Measurements from ENCODE around the gene PARD6B. TPM values are rescaled to one million over a fixed set of nuclear protein-coding genes. Genes with fewer than 3 reads are reported as not detected.

PARD6B gene
- total and polyA plus RNA-seq, 2 of the 13 experiments (the other 11 are each of a cell fraction or from before 2014, with no cell fraction given), result 6.9 to 22.2 TPM

- TF ChIP-seq ZNF446 (CRISPR knock-in tag; IDR thresholded peaks at IDR 0.05), result no peak
- TF ChIP-seq TGIF2 (CRISPR knock-in tag; IDR thresholded peaks at IDR 0.05), result no peak
- TF ChIP-seq, protein P1, sequence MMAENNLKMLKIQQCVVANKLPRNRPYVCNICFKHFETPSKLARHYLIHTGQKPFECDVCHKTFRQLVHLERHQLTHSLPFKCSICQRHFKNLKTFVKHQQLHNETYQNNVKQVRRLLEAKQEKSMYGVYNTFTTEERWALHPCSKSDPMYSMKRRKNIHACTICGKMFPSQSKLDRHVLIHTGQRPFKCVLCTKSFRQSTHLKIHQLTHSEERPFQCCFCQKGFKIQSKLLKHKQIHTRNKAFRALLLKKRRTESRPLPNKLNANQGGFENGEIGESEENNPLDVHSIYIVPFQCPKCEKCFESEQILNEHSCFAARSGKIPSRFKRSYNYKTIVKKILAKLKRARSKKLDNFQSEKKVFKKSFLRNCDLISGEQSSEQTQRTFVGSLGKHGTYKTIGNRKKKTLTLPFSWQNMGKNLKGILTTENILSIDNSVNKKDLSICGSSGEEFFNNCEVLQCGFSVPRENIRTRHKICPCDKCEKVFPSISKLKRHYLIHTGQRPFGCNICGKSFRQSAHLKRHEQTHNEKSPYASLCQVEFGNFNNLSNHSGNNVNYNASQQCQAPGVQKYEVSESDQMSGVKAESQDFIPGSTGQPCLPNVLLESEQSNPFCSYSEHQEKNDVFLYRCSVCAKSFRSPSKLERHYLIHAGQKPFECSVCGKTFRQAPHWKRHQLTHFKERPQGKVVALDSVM (CRISPR knock-in tag; IDR thresholded peaks at IDR 0.05), result no peak
- TF ChIP-seq KDM2A (CRISPR knock-in tag; IDR thresholded peaks at IDR 0.05; ENCODE audit: borderline replicate concordance, low read depth), result no peak
- TF ChIP-seq, protein P2, sequence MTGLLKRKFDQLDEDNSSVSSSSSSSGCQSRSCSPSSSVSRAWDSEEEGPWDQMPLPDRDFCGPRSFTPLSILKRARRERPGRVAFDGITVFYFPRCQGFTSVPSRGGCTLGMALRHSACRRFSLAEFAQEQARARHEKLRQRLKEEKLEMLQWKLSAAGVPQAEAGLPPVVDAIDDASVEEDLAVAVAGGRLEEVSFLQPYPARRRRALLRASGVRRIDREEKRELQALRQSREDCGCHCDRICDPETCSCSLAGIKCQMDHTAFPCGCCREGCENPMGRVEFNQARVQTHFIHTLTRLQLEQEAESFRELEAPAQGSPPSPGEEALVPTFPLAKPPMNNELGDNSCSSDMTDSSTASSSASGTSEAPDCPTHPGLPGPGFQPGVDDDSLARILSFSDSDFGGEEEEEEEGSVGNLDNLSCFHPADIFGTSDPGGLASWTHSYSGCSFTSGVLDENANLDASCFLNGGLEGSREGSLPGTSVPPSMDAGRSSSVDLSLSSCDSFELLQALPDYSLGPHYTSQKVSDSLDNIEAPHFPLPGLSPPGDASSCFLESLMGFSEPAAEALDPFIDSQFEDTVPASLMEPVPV (CRISPR knock-in tag; IDR thresholded peaks at IDR 0.05), result no peak
- no peak for TF ChIP-seq ZFP62 (CRISPR knock-in tag; IDR thresholded peaks at IDR 0.05)
- no peak for TF ChIP-seq TSC22D2 (CRISPR knock-in tag; IDR thresholded peaks at IDR 0.05; ENCODE audit: borderline replicate concordance)
- no peak for TF ChIP-seq GTF3A (CRISPR knock-in tag; conservative IDR thresholded peaks at IDR 0.05)
- TF ChIP-seq ZNF224 (CRISPR knock-in tag; IDR thresholded peaks at IDR 0.05), result no peak
- no peak for TF ChIP-seq RFX3 (CRISPR knock-in tag; IDR thresholded peaks at IDR 0.05)
- no peak for TF ChIP-seq ZBTB1 (CRISPR knock-in tag; IDR thresholded peaks at IDR 0.05; ENCODE audit: borderline replicate concordance)
- no peak for TF ChIP-seq ZNF326 (CRISPR knock-in tag; IDR thresholded peaks at IDR 0.05; ENCODE audit: borderline replicate concordance)
- TF ChIP-seq SOX5 (CRISPR knock-in tag; IDR thresholded peaks at IDR 0.05; ENCODE audit: borderline replicate concordance), result peak; percentile 86
- peak; percentile 70 for TF ChIP-seq ZNF614 (CRISPR knock-in tag; IDR thresholded peaks at IDR 0.05; ENCODE audit: borderline replicate concordance)
- no peak for TF ChIP-seq ADNP (CRISPR knock-in tag; IDR thresholded peaks at IDR 0.05)
- TF ChIP-seq ZNF18 (CRISPR knock-in tag; IDR thresholded peaks at IDR 0.05; ENCODE audit: insufficient replicate concordance), result no peak
- no peak for TF ChIP-seq ZSCAN31 (CRISPR knock-in tag; IDR thresholded peaks at IDR 0.05; ENCODE audit: low read depth)
- no peak for TF ChIP-seq ZNF17 (CRISPR knock-in tag; IDR thresholded peaks at IDR 0.05)
- peak in 1 of 2 experiments; percentile 10; a peak in 1 of 4 replicates for TF ChIP-seq ATF4 (CRISPR knock-in tag; IDR thresholded peaks at IDR 0.05)
- TF ChIP-seq SMC3 (IDR thresholded peaks at IDR 0.05; ENCODE audit: low read length), result no peak
- 0 out of 2 replicates have a peak, but pooled peaks have one; percentile 23 for TF ChIP-seq NAIF1 (CRISPR knock-in tag; IDR thresholded peaks at IDR 0.05; ENCODE audit: borderline replicate concordance)
- peak; percentile 81 for TF ChIP-seq IKZF5 (CRISPR knock-in tag; IDR thresholded peaks at IDR 0.05)
Observed at GRCh38 chr20:50746138-50746940, 15.0 kb downstream of the PARD6B start (continued).

Data from HepG2 (cell line).